Mononuclear cell (primary cell): Measurements from ENCODE around the gene SNTN. TPM values are rescaled to one million over a fixed set of nuclear protein-coding genes. Genes with fewer than 3 reads are reported as not detected.

Experiments used
- H3K27me3 ChIP-seq: 2 replicates; pipeline ENCODE4 v1.6.0; 2011; ENCODE audit warnings: low read length, control low read depth; ENCODE audit not compliant: insufficient read depth
- H3K4me1 ChIP-seq: 2 replicates; pipeline ENCODE4 v1.5.1; 2011; ENCODE audit warnings: mild to moderate bottlenecking, low read length, control low read depth; ENCODE audit not compliant: insufficient read depth
- H3K4me3 ChIP-seq: 2 replicates; pipeline ENCODE4 v1.5.1; 2011; ENCODE audit warnings: mild to moderate bottlenecking, low read length, moderate library complexity
- H3K9me3 ChIP-seq: 2 replicates; pipeline ENCODE4 v1.5.1; 2011; ENCODE audit warnings: low read depth, mild to moderate bottlenecking, control low read depth, low read length
- total RNA-seq: library from RNA; depleted of rRNA; stranded (reverse); fragments of >200 nt; gene quantifications from one replicate; pipeline ENCODE4 v1.2.3, GENCODE V29; 2012

The SNTN gene
- total RNA-seq, 1 donor, result not detected

DNA sequence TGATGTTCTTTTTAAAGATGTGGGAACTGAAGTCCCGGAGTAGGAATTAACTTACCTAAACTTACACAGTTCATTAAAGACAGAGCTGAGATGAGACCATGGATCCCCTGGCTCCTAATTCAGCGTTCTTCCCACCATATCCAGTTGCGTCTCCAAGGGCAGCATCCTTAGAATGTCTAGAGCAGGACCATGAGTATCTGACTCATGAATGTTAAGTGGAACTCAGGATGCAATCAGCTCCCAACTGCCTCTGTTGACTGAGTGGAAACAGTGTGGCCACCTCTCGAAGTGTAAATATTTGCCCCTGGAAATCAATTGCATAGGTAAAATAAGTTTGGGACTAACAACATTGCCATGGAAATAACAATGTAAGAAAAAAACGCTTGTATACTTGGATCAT, 2.5 kb downstream of the SNTN start:
- Histone ChIP-seq H3K4me1 (no peaks in the 10 kb centered on the region), H3K27me3 (no peaks in the 10 kb centered on the region), H3K4me3 (no peak overlapping the region), H3K9me3 (no peaks in the 10 kb centered on the region)

GRCh38 chr3:63655519-63655918, 3.0 kb downstream of the SNTN start:
- Histone ChIP-seq H3K9me3 (no peaks in the 10 kb centered on the region), H3K4me1 (no peaks in the 10 kb centered on the region), H3K4me3 (no peak overlapping the region), H3K27me3 (no peaks in the 10 kb centered on the region)

- H3K4me3 ChIP-seq, result no peak overlapping the region
- H3K9me3 ChIP-seq, result no peaks in the 10 kb centered on the region
- H3K27me3 ChIP-seq, result no peaks in the 10 kb centered on the region
- no peaks in the 10 kb centered on the region for H3K4me1 ChIP-seq
Measured at GRCh38 chr3:63656786-63657185, 4.3 kb downstream of the SNTN start.

GRCh38 chr3:63661242-63661641, 8.8 kb downstream of the SNTN start:
- Histone ChIP-seq H3K27me3 (no peaks in the 10 kb centered on the region), H3K4me1 (no peaks in the 10 kb centered on the region), H3K9me3 (no peaks in the 10 kb centered on the region), H3K4me3 (no peak overlapping the region)

- H3K4me3 ChIP-seq, result no peak overlapping the region
- H3K27me3 ChIP-seq, result no peaks in the 10 kb centered on the region
- H3K4me1 ChIP-seq, result no peaks in the 10 kb centered on the region
- H3K9me3 ChIP-seq, result no peaks in the 10 kb centered on the region
Measured at GRCh38 chr3:63662011-63662410, 9.5 kb downstream of the SNTN start.

DNA sequence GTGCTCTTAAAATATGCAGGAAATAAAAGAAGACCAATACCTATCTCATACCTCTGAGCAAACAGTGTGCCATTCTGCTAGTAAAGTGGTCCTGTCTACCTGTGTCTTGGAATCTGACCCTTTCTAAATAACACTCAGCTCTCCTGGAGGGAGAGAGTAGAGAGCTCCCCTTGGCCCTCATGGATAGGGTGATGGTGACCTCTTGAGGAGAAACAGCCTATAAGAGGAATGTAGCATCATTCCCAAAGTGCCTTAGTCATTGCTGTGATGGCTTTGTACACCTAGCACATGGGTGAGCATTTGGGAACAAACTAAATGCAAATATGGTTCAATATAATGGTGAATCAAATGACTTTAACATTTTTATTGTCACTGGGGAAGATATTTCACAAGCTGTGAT, 10.0 kb downstream of the SNTN start:
- Histone ChIP-seq H3K9me3 (no peaks in the 10 kb centered on the region), H3K27me3 (no peaks in the 10 kb centered on the region), H3K4me1 (no peaks in the 10 kb centered on the region), H3K4me3 (no peak overlapping the region)

DNA sequence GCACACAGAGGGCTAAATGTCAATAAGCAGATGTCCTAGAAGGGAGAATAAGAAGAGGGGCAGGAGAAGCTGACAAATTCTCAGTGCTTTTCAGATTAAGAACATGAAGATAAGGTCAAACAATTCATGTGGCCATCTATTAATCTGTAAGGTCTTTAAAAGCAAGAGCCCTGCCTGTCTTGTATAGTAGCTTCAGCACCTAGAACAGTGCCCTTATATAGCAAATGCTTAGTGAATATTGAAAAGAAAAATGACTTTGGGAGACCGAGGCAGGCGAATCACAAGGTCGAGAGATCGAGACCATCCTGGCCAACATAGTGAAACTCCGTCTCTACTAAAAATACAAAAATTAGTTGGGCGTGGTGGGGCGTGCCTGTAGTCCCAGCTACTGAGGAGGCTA, 18.1 kb downstream of the SNTN start:
- Histone ChIP-seq H3K27me3 (no peaks in the 10 kb centered on the region), H3K9me3 (no peaks in the 10 kb centered on the region), H3K4me1 (no peaks in the 10 kb centered on the region), H3K4me3 (no peak overlapping the region)

DNA sequence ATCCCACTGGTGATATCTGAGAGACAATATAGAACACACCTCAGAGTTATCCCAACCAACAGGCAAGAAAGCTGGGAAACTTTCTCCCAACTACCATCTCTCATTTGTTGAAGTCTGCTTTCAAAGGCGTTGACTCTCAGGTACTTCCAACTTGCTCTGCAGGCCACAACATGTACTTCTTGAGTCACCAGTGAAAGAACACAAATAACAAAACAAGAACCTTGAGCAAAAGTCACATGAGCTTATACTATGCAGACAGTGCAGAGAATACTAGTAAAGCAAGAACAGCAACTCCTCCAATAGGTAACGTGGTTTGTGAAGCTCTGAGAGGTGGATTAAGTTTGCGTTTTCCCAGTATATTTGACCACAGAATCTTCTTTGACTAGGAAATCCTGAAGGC, 20.6 kb downstream of the SNTN start:
- Histone ChIP-seq H3K9me3 (no peaks in the 10 kb centered on the region), H3K27me3 (no peaks in the 10 kb centered on the region), H3K4me1 (no peaks in the 10 kb centered on the region), H3K4me3 (no peak overlapping the region)

DNA sequence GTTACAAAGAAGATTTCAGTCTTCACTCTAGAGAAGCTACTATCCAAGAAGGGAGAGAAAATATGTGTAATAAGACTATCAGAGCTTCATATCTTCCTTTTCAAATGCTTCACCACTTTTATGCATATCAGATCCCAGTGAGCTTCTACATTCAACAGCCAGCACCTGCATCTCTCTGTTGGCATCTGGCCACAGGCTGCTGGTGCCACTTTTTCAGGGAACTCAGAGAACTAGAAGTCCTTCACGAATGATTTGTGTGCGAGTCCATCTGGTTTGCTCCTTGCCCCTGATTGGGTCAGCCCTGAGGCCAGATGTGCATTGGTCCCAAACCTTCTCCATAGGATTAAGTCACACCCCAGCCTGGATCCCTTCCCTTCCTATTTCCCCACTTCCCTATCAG, 22.1 kb downstream of the SNTN start:
- Histone ChIP-seq H3K27me3 (no peaks in the 10 kb centered on the region), H3K9me3 (no peaks in the 10 kb centered on the region), H3K4me1 (no peaks in the 10 kb centered on the region), H3K4me3 (no peak overlapping the region)

- H3K4me1 ChIP-seq, result no peaks in the 10 kb centered on the region
- no peaks in the 10 kb centered on the region for H3K27me3 ChIP-seq
- H3K9me3 ChIP-seq, result no peaks in the 10 kb centered on the region
- H3K4me3 ChIP-seq, result no peak overlapping the region
Measured at GRCh38 chr3:63679186-63679585, 26.7 kb downstream of the SNTN start.

DNA sequence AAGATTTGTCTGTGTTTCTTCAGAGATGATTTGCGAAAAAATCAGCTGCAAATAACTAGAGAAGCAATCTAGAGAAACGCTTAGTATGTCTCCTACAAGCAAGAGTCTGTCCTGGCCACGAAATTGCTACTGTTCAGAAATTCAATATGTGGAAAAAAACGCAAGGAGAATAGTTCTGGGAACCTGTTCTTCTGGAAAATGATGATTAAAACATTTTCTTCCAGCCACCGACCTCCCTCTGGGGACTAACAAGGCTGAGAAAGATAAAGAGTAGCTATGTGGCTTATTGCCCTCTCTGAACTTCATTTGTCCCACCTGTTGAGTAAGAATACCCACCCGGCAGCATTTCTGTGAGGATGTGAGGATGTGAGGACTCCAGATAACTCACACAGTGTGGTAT, 31.6 kb downstream of the SNTN start:
- Histone ChIP-seq H3K9me3 (no peaks in the 10 kb centered on the region), H3K27me3 (no peaks in the 10 kb centered on the region), H3K4me3 (no peak overlapping the region), H3K4me1 (no peaks in the 10 kb centered on the region)

DNA sequence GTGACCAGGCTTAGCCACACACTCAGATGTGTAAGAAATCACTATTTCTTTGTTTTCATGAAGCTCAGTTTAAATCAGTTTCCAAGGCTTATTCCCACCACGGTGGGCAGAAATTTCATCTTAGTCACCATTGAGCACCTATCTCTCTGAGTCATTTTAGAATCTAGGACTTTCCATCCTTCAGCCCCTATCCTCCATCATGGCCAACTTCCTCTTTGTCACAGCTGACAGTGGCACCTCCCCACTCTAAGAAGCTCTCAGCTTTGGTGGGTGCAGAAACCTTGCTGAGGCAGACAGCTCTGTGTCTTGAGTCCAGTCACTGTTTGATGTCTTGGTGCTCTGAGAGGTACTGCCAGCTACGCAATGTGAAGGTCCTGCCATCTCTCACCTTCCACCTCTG, 32.9 kb downstream of the SNTN start:
- H3K27me3 ChIP-seq, result no peaks in the 10 kb centered on the region
- H3K4me1 ChIP-seq, result no peaks in the 10 kb centered on the region
- no peak overlapping the region for H3K4me3 ChIP-seq
- H3K9me3 ChIP-seq, result peaks cover under 1% of the 10 kb centered on the region

- Histone ChIP-seq H3K4me3 (no peak overlapping the region), H3K9me3 (peaks cover 12% of the 10 kb centered on the region), H3K27me3 (no peaks in the 10 kb centered on the region), H3K4me1 (no peaks in the 10 kb centered on the region)
Measured at GRCh38 chr3:63687278-63688225, 35.1 kb downstream of the SNTN start.

DNA sequence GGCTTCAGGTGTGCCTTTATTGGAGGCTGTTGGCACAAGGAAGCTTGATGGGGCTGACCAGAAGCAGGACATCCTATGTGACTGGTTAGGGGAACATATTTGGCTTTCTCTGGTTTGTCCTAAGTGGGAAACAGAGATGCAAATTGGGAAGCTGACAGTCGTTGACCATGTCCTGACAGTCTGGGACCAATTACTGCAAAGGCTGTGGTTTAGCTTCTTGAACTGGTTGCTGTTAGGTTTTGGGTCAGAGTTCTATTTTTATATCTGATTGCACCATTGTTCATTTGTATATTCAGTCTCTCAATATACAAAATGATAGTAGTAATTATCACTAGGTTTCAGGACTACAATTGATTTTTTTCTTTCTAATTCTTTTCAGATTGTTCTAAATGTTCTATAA, 36.8 kb downstream of the SNTN start:
- Histone ChIP-seq H3K4me1 (no peaks in the 10 kb centered on the region), H3K27me3 (no peaks in the 10 kb centered on the region), H3K4me3 (no peak overlapping the region), H3K9me3 (peaks cover 17% of the 10 kb centered on the region)

- Histone ChIP-seq H3K27me3 (no peaks in the 10 kb centered on the region), H3K4me3 (no peak overlapping the region), H3K4me1 (no peaks in the 10 kb centered on the region), H3K9me3 (peaks cover 17% of the 10 kb centered on the region)
Measured at GRCh38 chr3:63693351-63693750, 40.9 kb downstream of the SNTN start.

GRCh38 chr3:63705092-63705645, 52.7 kb downstream of the SNTN start:
- H3K4me1 ChIP-seq, result no peaks in the 10 kb centered on the region
- H3K27me3 ChIP-seq, result no peaks in the 10 kb centered on the region
- H3K4me3 ChIP-seq, result no peak overlapping the region
- no peaks in the 10 kb centered on the region for H3K9me3 ChIP-seq
